H9 (cell line): ENCODE data around the gene ZBTB43. TPM values are rescaled to one million over a fixed set of nuclear protein-coding genes. Genes with fewer than 3 reads are reported as not detected.

Experiments
- DNase-seq: peaks from one replicate; pipeline ENCODE4 v3.0.0-alpha.2; 2017
- H2AFZ ChIP-seq: one replicate; pipeline ENCODE4 v1.6.1; 2013; ENCODE audit warnings: mild to moderate bottlenecking, low read length, control low read depth, moderate library complexity
- H2AK5ac ChIP-seq: 2 replicates; pipeline ENCODE4 v1.6.1; 2013; ENCODE audit warnings: low read length, control low read depth, mixed read lengths; ENCODE audit not compliant: insufficient read length
- H2BK120ac ChIP-seq: one replicate; pipeline ENCODE4 v1.6.1; 2013; ENCODE audit warnings: low read depth, mild to moderate bottlenecking, low read length, control low read depth, inconsistent platforms; ENCODE audit not compliant: poor library complexity, severe bottlenecking
- H2BK12ac ChIP-seq: 2 replicates; pipeline ENCODE4 v1.6.1; 2013; ENCODE audit warnings: low read length, control low read depth, mixed read lengths, low read depth; ENCODE audit not compliant: insufficient read length
- H2BK15ac ChIP-seq: 2 replicates; pipeline ENCODE4 v1.6.1; 2013; ENCODE audit warnings: low read depth, low read length, control low read depth
- H2BK20ac ChIP-seq: one replicate; pipeline ENCODE4 v1.6.1; 2013; ENCODE audit warnings: low read depth, mild to moderate bottlenecking, low read length, control low read depth, inconsistent platforms; ENCODE audit not compliant: poor library complexity, severe bottlenecking
- H2BK5ac ChIP-seq: 2 replicates; pipeline ENCODE4 v1.6.1; 2013; ENCODE audit warnings: low read length, control low read depth, mixed read lengths; ENCODE audit not compliant: insufficient read length
- H3K14ac ChIP-seq: 2 replicates; pipeline ENCODE4 v1.6.1; 2013; ENCODE audit warnings: low read length, control low read depth; ENCODE audit not compliant: insufficient read depth
- H3K18ac ChIP-seq: 2 replicates; pipeline ENCODE4 v1.6.1; 2013; ENCODE audit warnings: low read depth, mild to moderate bottlenecking, mixed read lengths, low read length, control low read depth; ENCODE audit not compliant: insufficient read length
- H3K23ac ChIP-seq: 2 replicates; pipeline ENCODE4 v1.6.1; 2013; ENCODE audit warnings: low read length, control low read depth, mixed read lengths, low read depth; ENCODE audit not compliant: insufficient read length
- H3K23me2 ChIP-seq: 2 replicates; pipeline ENCODE4 v1.6.1; 2013; ENCODE audit warnings: low read depth, mild to moderate bottlenecking, mixed read lengths, low read length, control low read depth; ENCODE audit not compliant: insufficient read length, poor library complexity, severe bottlenecking
- H3K27ac ChIP-seq: 2 replicates; pipeline ENCODE4 v1.5.1; 2013; ENCODE audit warnings: low read length, control low read depth, mixed read lengths, low read depth; ENCODE audit not compliant: insufficient read length
- H3K27me3 ChIP-seq: 2 replicates; pipeline ENCODE4 v1.6.1; 2013; ENCODE audit warnings: low read length, control low read depth, inconsistent platforms; ENCODE audit not compliant: insufficient read depth
- H3K4ac ChIP-seq: 2 replicates; pipeline ENCODE4 v1.6.1; 2013; ENCODE audit warnings: low read depth, mild to moderate bottlenecking, control low read depth, inconsistent platforms, low read length, moderate library complexity
- H3K4me1 ChIP-seq: 2 replicates; pipeline ENCODE4 v1.6.1; 2013; ENCODE audit warnings: low read length, control low read depth, inconsistent platforms; ENCODE audit not compliant: insufficient read depth
- H3K4me2 ChIP-seq: 2 replicates; pipeline ENCODE4 v1.6.1; 2013; ENCODE audit warnings: low read length, control low read depth, mixed read lengths; ENCODE audit not compliant: insufficient read length, insufficient read depth
- H3K56ac ChIP-seq: 2 replicates; pipeline ENCODE4 v1.6.1; 2013; ENCODE audit warnings: low read depth, mild to moderate bottlenecking, mixed read lengths, low read length, control low read depth; ENCODE audit not compliant: insufficient read length
- H3K79me1 ChIP-seq: 2 replicates; pipeline ENCODE4 v1.6.1; 2013; ENCODE audit warnings: low read depth, mild to moderate bottlenecking, moderate library complexity, low read length, control low read depth, inconsistent platforms; ENCODE audit not compliant: insufficient read depth, poor library complexity, severe bottlenecking
- H3K79me2 ChIP-seq: 2 replicates; pipeline ENCODE4 v1.6.1; 2013; ENCODE audit warnings: low read length, control low read depth, inconsistent platforms; ENCODE audit not compliant: insufficient read depth
- H3K9ac ChIP-seq: 2 replicates; pipeline ENCODE4 v1.6.1; 2013; ENCODE audit warnings: low read length, control low read depth, mixed read lengths; ENCODE audit not compliant: insufficient read length; ENCODE audit errors: extremely low read depth
- H3K9me3 ChIP-seq: one replicate; pipeline ENCODE4 v1.6.1; 2013; ENCODE audit warnings: low read depth, low read length, inconsistent platforms; ENCODE audit not compliant: control insufficient read depth
- H3T11ph ChIP-seq: one replicate; pipeline ENCODE4 v1.6.1; 2013; ENCODE audit warnings: mild to moderate bottlenecking, low read length, control low read depth, inconsistent platforms
- H4K20me1 ChIP-seq: one replicate; pipeline ENCODE4 v1.6.1; 2013; ENCODE audit not compliant: control insufficient read depth, insufficient read length, insufficient read depth
- H4K5ac ChIP-seq: 2 replicates; pipeline ENCODE4 v1.6.1; 2013; ENCODE audit warnings: low read depth, mild to moderate bottlenecking, mixed read lengths, low read length, control low read depth; ENCODE audit not compliant: insufficient read length
- H4K8ac ChIP-seq: replicated peaks from 2 replicates; pipeline ENCODE4 v1.6.1; 2013; ENCODE audit warnings: low read length, control low read depth, mixed read lengths, low read depth; ENCODE audit not compliant: insufficient read length
- H4K91ac ChIP-seq: 2 replicates; pipeline ENCODE4 v1.6.1; 2013; ENCODE audit warnings: low read depth, mild to moderate bottlenecking, moderate library complexity, mixed read lengths, low read length, control low read depth; ENCODE audit not compliant: insufficient read length
- H3K27ac Mint-ChIP-seq, 3 experiments: 2 replicates in 2 of 3; 3 replicates in 1 of 3; pipeline ENCODE4 v1.8.0; 2020 to 2021; ENCODE audit warnings: mixed read lengths in 3 of 3, mild to moderate bottlenecking in 1 of 3, moderate library complexity in 1 of 3
- H3K27me3 Mint-ChIP-seq: 2 replicates; pipeline ENCODE4 v1.8.0; 2021; ENCODE audit warnings: low read depth, mild to moderate bottlenecking, moderate library complexity, mixed read lengths
- H3K36me3 Mint-ChIP-seq, 3 experiments: 2 replicates in 2 of 3; 3 replicates in 1 of 3; pipeline ENCODE4 v1.8.0; 2020 to 2021; ENCODE audit warnings: low read depth in 3 of 3, mixed read lengths in 3 of 3; ENCODE audit not compliant: insufficient read depth in 1 of 3
- H3K4me1 Mint-ChIP-seq, 2 experiments: 2 replicates each; pipeline ENCODE4 v1.8.0; 2020; ENCODE audit warnings: mixed read lengths in 2 of 2
- H3K4me3 Mint-ChIP-seq, 2 experiments: 2 replicates in 1 of 2; 3 replicates in 1 of 2; pipeline ENCODE4 v1.8.0; 2020 to 2021; ENCODE audit warnings: mild to moderate bottlenecking in 2 of 2, mixed read lengths in 2 of 2, moderate library complexity in 1 of 2
- H3K9me3 Mint-ChIP-seq, 2 experiments: 2 replicates in 1 of 2; 3 replicates in 1 of 2; pipeline ENCODE4 v1.8.0; 2020; ENCODE audit warnings: mild to moderate bottlenecking in 2 of 2, mixed read lengths in 2 of 2, moderate library complexity in 1 of 2
- WGBS: extraction: QIAGEN DNeasy Blood & Tissue Kit; methylation state at CpG from one replicate; pipeline ENCODE4 v1.1.7; 2013; ENCODE audit warnings: missing lambda C conversion rate, low lambda C conversion rate, mixed read lengths; ENCODE audit not compliant: insufficient read length; ENCODE audit errors: extremely low coverage; 5-methylcytosine and 5-hydroxymethylcytosine counted together
- total RNA-seq: library from RNA; stranded (reverse); gene quantifications from 2 replicates; pipeline ENCODE4 v1.2.1, GENCODE V29; 2021
- TF ChIP-seq, protein P1 (sequence below): fragments of 200-600 bp; sonication (generic); conservative IDR thresholded peaks from 3 replicates; pipeline ENCODE4 v1.8.0; 2021; ENCODE audit warnings: antibody characterized with exemption, mild to moderate bottlenecking

Gene ZBTB43
- total RNA-seq, 1 experiment from 2014 or later: 15.7 TPM

DNA sequence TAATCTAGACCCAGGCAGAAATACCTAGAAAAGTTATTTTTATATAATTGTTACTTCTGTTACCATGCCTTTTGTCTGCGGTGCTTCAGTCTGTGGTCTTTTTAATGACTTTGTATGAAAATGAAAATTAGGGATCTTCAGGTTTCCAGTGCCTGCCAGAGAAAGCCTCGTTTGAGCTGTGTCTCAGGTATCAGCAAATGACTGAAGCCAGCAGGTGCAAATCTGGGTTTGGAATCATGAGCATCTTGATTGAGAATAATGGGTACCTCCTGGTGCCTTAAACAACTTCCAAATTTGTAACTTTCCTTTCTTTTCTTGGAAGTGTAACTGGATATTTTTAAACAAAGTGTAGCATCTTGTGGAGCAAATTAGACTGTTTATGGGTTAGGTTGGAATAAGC lies 59.9 kb downstream of the ZBTB43 start:
- H3K4me3 Mint-ChIP-seq: no peak overlapping the region
- Histone ChIP-seq H3K79me2 (peaks cover 10% of the 10 kb centered on the region; the same call in 1 of the 2 replicates), H3K23ac (no peak overlapping the region), H3K18ac (no peak overlapping the region), H2BK15ac (no peak overlapping the region), H3K14ac (no peak overlapping the region), H3K9me3 (no peaks in the 10 kb centered on the region), H2BK12ac (no peak overlapping the region), H3K27me3 (no peaks in the 10 kb centered on the region), H2AK5ac (no peak overlapping the region), H2BK20ac (no peak overlapping the region), H3K79me1 (no peaks in the 10 kb centered on the region), H3K4ac (no peak overlapping the region), H2AFZ (no peak overlapping the region), H3K4me1 (peaks cover 3% of the 10 kb centered on the region; the same call in 1 of the 2 replicates), H4K8ac (no peak overlapping the region), H3K27ac (no peak overlapping the region), H3K4me2 (no peak overlapping the region), H2BK5ac (no peak overlapping the region), H4K91ac (no peak overlapping the region), H3K9ac (no peak overlapping the region), H3T11ph (no peak overlapping the region), H4K5ac (no peak overlapping the region), H3K56ac (no peak overlapping the region), H3K23me2 (peaks cover 12% of the 10 kb centered on the region), H4K20me1 (no peaks in the 10 kb centered on the region), H2BK120ac (no peak overlapping the region)
- peaks cover 39 to 44% of the 10 kb centered on the region in 2 experiments for H3K4me1 Mint-ChIP-seq
- no peak overlapping the region; a peak in 1 of 7 replicates for H3K27ac Mint-ChIP-seq
- no CpG with 5 or more reads among the region's 2 CpGs for WGBS
- no peaks in the 10 kb centered on the region for H3K9me3 Mint-ChIP-seq
- H3K27me3 Mint-ChIP-seq: peaks cover 2% of the 10 kb centered on the region
- peaks cover 3 to 33% (median 32%) of the 10 kb centered on the region in 3 experiments for H3K36me3 Mint-ChIP-seq
- no peak for DNase-seq
- TF ChIP-seq, protein P1, sequence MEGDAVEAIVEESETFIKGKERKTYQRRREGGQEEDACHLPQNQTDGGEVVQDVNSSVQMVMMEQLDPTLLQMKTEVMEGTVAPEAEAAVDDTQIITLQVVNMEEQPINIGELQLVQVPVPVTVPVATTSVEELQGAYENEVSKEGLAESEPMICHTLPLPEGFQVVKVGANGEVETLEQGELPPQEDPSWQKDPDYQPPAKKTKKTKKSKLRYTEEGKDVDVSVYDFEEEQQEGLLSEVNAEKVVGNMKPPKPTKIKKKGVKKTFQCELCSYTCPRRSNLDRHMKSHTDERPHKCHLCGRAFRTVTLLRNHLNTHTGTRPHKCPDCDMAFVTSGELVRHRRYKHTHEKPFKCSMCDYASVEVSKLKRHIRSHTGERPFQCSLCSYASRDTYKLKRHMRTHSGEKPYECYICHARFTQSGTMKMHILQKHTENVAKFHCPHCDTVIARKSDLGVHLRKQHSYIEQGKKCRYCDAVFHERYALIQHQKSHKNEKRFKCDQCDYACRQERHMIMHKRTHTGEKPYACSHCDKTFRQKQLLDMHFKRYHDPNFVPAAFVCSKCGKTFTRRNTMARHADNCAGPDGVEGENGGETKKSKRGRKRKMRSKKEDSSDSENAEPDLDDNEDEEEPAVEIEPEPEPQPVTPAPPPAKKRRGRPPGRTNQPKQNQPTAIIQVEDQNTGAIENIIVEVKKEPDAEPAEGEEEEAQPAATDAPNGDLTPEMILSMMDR: no peak
